Natural killer cell (primary cell): ENCODE results near the gene NAT14. TPM values are rescaled to one million over a fixed set of nuclear protein-coding genes. Genes with fewer than 3 reads are reported as not detected.

Experiments used
- ATAC-seq, 3 donors: fragments of 150-1000 bp in 2 of 3; fragments of 200-7000 bp in 1 of 3; cut with Tn5 transposase; 1 replicate in 1 of 3; 2 replicates in 2 of 3; pipeline ENCODE4 v1.10.0; 2021; ENCODE audit warnings: mild to moderate bottlenecking in 2 of 3, moderate library complexity in 2 of 3
- DNase-seq, 2 donors: peaks; one replicate each; pipeline versions ENCODE4 v3.0.0 to v3.0.0-alpha.2; 2013 to 2021; ENCODE audit warnings: mixed read lengths in 1 of 2
- H3K27ac ChIP-seq: one replicate; pipeline ENCODE4 v1.5.1; 2013; ENCODE audit warnings: mild to moderate bottlenecking, low read length
- H3K27me3 ChIP-seq: one replicate; pipeline ENCODE4 v1.6.1; 2013; ENCODE audit warnings: low read length; ENCODE audit not compliant: control insufficient read depth, insufficient read depth
- H3K36me3 ChIP-seq: one replicate; pipeline ENCODE4 v1.6.1; 2013; ENCODE audit warnings: low read length; ENCODE audit not compliant: control insufficient read depth, insufficient read depth
- H3K4me1 ChIP-seq: one replicate; pipeline ENCODE4 v1.6.1; 2013; ENCODE audit warnings: low read length; ENCODE audit not compliant: control insufficient read depth, insufficient read depth
- H3K4me3 ChIP-seq: one replicate; pipeline ENCODE4 v1.5.1; 2013; ENCODE audit warnings: low read length
- H3K9me3 ChIP-seq: one replicate; pipeline ENCODE4 v1.6.1; 2013; ENCODE audit warnings: low read length; ENCODE audit not compliant: control insufficient read depth, insufficient read depth
- H3K27ac Mint-ChIP-seq, 2 donors: one replicate each; pipeline ENCODE4 v1.8.0; 2022; ENCODE audit warnings: mild to moderate bottlenecking in 2 of 2, mixed read lengths in 2 of 2, moderate library complexity in 1 of 2
- H3K27me3 Mint-ChIP-seq, 2 donors: one replicate each; pipeline ENCODE4 v1.8.0; 2022; ENCODE audit warnings: low read depth in 2 of 2, mixed read lengths in 2 of 2
- H3K36me3 Mint-ChIP-seq: one replicate; pipeline ENCODE4 v1.8.0; 2022; ENCODE audit warnings: mixed read lengths
- H3K4me1 Mint-ChIP-seq, 2 donors: one replicate each; pipeline ENCODE4 v1.8.0; 2022; ENCODE audit warnings: mixed read lengths in 2 of 2
- H3K4me3 Mint-ChIP-seq: one replicate; pipeline ENCODE4 v1.8.0; 2022; ENCODE audit warnings: mild to moderate bottlenecking, moderate library complexity, mixed read lengths
- H3K9me3 Mint-ChIP-seq, 2 donors: one replicate each; pipeline ENCODE4 v1.8.0; 2022; ENCODE audit warnings: mixed read lengths in 2 of 2
- CTCF ChIP-seq: fragments of 200-600 bp; IDR thresholded peaks from one replicate; pipeline ENCODE4 v1.8.0; 2022; ENCODE audit warnings: antibody characterized with exemption
- WGBS: methylation state at CpG from one replicate; pipeline ENCODE4 v1.1.7; 2013; ENCODE audit warnings: missing lambda C conversion rate; ENCODE audit not compliant: insufficient coverage; 5-methylcytosine and 5-hydroxymethylcytosine counted together
- intact Hi-C: fragments of 100-400 bp; cut with micrococcal nuclease; formaldehyde crosslinking; loops from one replicate; pipeline ENCODE4 v1.14.2; 2022
- total RNA-seq, 4 donors: library from RNA; stranded (reverse); fragments of 120-200 nt in 1 of 4; gene quantifications; one replicate each; pipeline versions ENCODE4 v1.2.3 to v1.2.4, GENCODE V29; 2013 to 2022

The NAT14 gene
- total RNA-seq, 3 donors from 2014 or later (not counting 1 experiment from before 2014, with no cell fraction given), result 8.7 to 12.5 (median 8.8) TPM

- H3K4me1 ChIP-seq, result peaks cover 22% of the 10 kb centered on the region
- WGBS, result 37% methylated on average over 16 of the region's 18 CpGs
- H3K27me3 ChIP-seq, result peaks cover 40% of the 10 kb centered on the region
- intact Hi-C loops, result no loop called here
- peaks cover 8% of the 10 kb centered on the region for H3K36me3 Mint-ChIP-seq
- peaks cover 11 to 25% of the 10 kb centered on the region in 2 donors for H3K4me1 Mint-ChIP-seq
- peaks cover 45 to 48% of the 10 kb centered on the region in 2 donors for H3K27me3 Mint-ChIP-seq
- H3K4me3 Mint-ChIP-seq, result no peak overlapping the region
- no peaks in the 10 kb centered on the region for H3K9me3 ChIP-seq
- no peak overlapping the region for H3K27ac ChIP-seq
- no peak for ATAC-seq
- DNase-seq, result no peak
- TF ChIP-seq CTCF, result no peak
- H3K27ac Mint-ChIP-seq, result no peak overlapping the region
- H3K36me3 ChIP-seq, result no peaks in the 10 kb centered on the region
- H3K9me3 Mint-ChIP-seq, result no peaks in the 10 kb centered on the region
- H3K4me3 ChIP-seq, result no peak overlapping the region
Observed at GRCh38 chr19:55443824-55444480, 41.0 kb upstream of the NAT14 start.

GRCh38 chr19:55444646-55445045 is 40.3 kb upstream of the NAT14 start:
- peaks cover 38 to 42% of the 10 kb centered on the region in 2 donors for H3K27me3 Mint-ChIP-seq

GRCh38 chr19:55446060-55446459 is 38.9 kb upstream of the NAT14 start:
- H3K36me3 Mint-ChIP-seq, result peaks cover 7% of the 10 kb centered on the region
- Histone ChIP-seq H3K4me1 (peaks cover 11% of the 10 kb centered on the region), H3K27ac (no peak overlapping the region), H3K27me3 (peaks cover 33% of the 10 kb centered on the region), H3K9me3 (no peaks in the 10 kb centered on the region), H3K36me3 (no peaks in the 10 kb centered on the region), H3K4me3 (no peak overlapping the region)
- 83% methylated on average over 6 of the region's 8 CpGs for WGBS
- peaks cover 7 to 22% of the 10 kb centered on the region in 2 donors for H3K4me1 Mint-ChIP-seq
- peaks cover 35 to 40% of the 10 kb centered on the region in 2 donors for H3K27me3 Mint-ChIP-seq
- TF ChIP-seq CTCF, result no peak
- H3K27ac Mint-ChIP-seq, result no peak overlapping the region
- no peak for DNase-seq
- no peaks in the 10 kb centered on the region for H3K9me3 Mint-ChIP-seq
- no peak for ATAC-seq
- intact Hi-C loops, result no loop called here
- no peak overlapping the region for H3K4me3 Mint-ChIP-seq

More at GRCh38 chr19:55444646-55445045, 40.3 kb upstream of the NAT14 start:
- Histone ChIP-seq H3K9me3 (no peaks in the 10 kb centered on the region), H3K27ac (no peak overlapping the region), H3K36me3 (no peaks in the 10 kb centered on the region), H3K4me3 (no peak overlapping the region), H3K4me1 (peaks cover 22% of the 10 kb centered on the region), H3K27me3 (peaks cover 36% of the 10 kb centered on the region)
- DNase-seq (no peak), ATAC-seq (no peak)
- H3K36me3 Mint-ChIP-seq, result peaks cover 8% of the 10 kb centered on the region
- H3K27ac Mint-ChIP-seq, result no peak overlapping the region
- TF ChIP-seq CTCF, result no peak
- intact Hi-C loops, result no loop called here
- no peaks in the 10 kb centered on the region for H3K9me3 Mint-ChIP-seq
- H3K4me1 Mint-ChIP-seq, result peaks cover 11 to 19% of the 10 kb centered on the region in 2 donors
- H3K4me3 Mint-ChIP-seq, result no peak overlapping the region
- WGBS, result 46% methylated on average over 11 of the region's 11 CpGs
